Keratinocyte (primary cell): ENCODE data around the gene CCR6. TPM values are rescaled to one million over a fixed set of nuclear protein-coding genes. Genes with fewer than 3 reads are reported as not detected.

ENCODE experiments used
- DNase-seq: peaks from one replicate; pipeline ENCODE4 v3.0.0-alpha.2; 2011; ENCODE audit warnings: low read depth, missing footprints, low spot score
- FAIRE-seq: peaks from 2 replicates; lab custom pipeline; 2011; peaks lifted over from hg19 to GRCh38; lab: Jason Lieb, UNC
- H2AFZ ChIP-seq: 2 replicates; pipeline ENCODE4 v1.6.0; 2012; ENCODE audit warnings: low read length, control low read depth, inconsistent platforms; ENCODE audit not compliant: control insufficient read depth
- H3K27ac ChIP-seq: 2 replicates; pipeline ENCODE4 v1.5.1; 2011; ENCODE audit warnings: low read length; ENCODE audit not compliant: control insufficient read depth, insufficient read depth
- H3K27me3 ChIP-seq: 3 replicates; pipeline ENCODE4 v1.6.0; 2011; ENCODE audit warnings: low read length; ENCODE audit not compliant: control insufficient read depth, insufficient read depth; ENCODE audit errors: extremely low read depth
- H3K36me3 ChIP-seq, 2 experiments: 2 replicates in 1 of 2; 3 replicates in 1 of 2; pipeline ENCODE4 v1.5.1; 2011; ENCODE audit warnings: low read length in 2 of 2, mild to moderate bottlenecking in 1 of 2; ENCODE audit not compliant: control insufficient read depth in 2 of 2, insufficient read depth in 2 of 2; ENCODE audit errors: extremely low read depth in 1 of 2
- H3K4me1 ChIP-seq: 3 replicates; pipeline ENCODE4 v1.5.1; 2011; ENCODE audit warnings: low read length; ENCODE audit not compliant: control insufficient read depth, insufficient read depth; ENCODE audit errors: extremely low read depth
- H3K4me2 ChIP-seq: 3 replicates; pipeline ENCODE4 v1.6.0; 2011; ENCODE audit warnings: low read depth, low read length; ENCODE audit not compliant: control insufficient read depth, insufficient read depth; ENCODE audit errors: extremely low read depth
- H3K4me3 ChIP-seq, 3 experiments: fragments of 200-600 bp in 1 of 3; sonication (generic) in 1 of 3; 2 replicates in 2 of 3; 3 replicates in 1 of 3; pipeline ENCODE4 v1.5.1; 2011 to 2016; ENCODE audit warnings: low read length in 3 of 3, mild to moderate bottlenecking in 3 of 3, control low read depth in 2 of 3, inconsistent platforms in 1 of 3, low read depth in 1 of 3, mixed read lengths in 1 of 3, mixed run types in 1 of 3, moderate library complexity in 1 of 3; ENCODE audit not compliant: control insufficient read depth in 2 of 3, insufficient read depth in 2 of 3; ENCODE audit errors: extremely low read depth in 1 of 3
- H3K79me2 ChIP-seq: 2 replicates; pipeline ENCODE4 v1.6.0; 2012; ENCODE audit warnings: low read length; ENCODE audit not compliant: control insufficient read depth, insufficient read depth
- H3K9ac ChIP-seq: 3 replicates; pipeline ENCODE4 v1.6.0; 2011; ENCODE audit warnings: low read length; ENCODE audit not compliant: control insufficient read depth, insufficient read depth; ENCODE audit errors: extremely low read depth
- H3K9me1 ChIP-seq: 3 replicates; pipeline ENCODE4 v1.6.0; 2011; ENCODE audit warnings: low read length; ENCODE audit not compliant: control insufficient read depth, insufficient read depth; ENCODE audit errors: extremely low read depth
- H3K9me3 ChIP-seq: 2 replicates; pipeline ENCODE4 v1.5.1; 2012; ENCODE audit warnings: low read depth, low read length; ENCODE audit not compliant: control insufficient read depth
- H4K20me1 ChIP-seq: 3 replicates; pipeline ENCODE4 v1.6.0; 2011; ENCODE audit warnings: low read length; ENCODE audit not compliant: control insufficient read depth, insufficient read depth; ENCODE audit errors: extremely low read depth
- CTCF ChIP-seq, 3 experiments: IDR thresholded peaks in 1 of 3; conservative IDR thresholded peaks in 1 of 3; optimal IDR thresholded peaks in 1 of 3; 2 replicates in 2 of 3; 3 replicates in 1 of 3; pipeline versions ENCODE3 to v1.5.1; 2011; ENCODE audit warnings: low read length in 3 of 3, mild to moderate bottlenecking in 3 of 3, moderate library complexity in 2 of 3, control low read depth in 1 of 3, inconsistent platforms in 1 of 3; ENCODE audit not compliant: insufficient read depth in 2 of 3; ENCODE audit errors: extremely low read depth in 1 of 3
- EZH2 ChIP-seq: IDR thresholded peaks from one replicate; pipeline ENCODE4 v1.6.1; 2012; ENCODE audit warnings: inconsistent platforms, mild to moderate bottlenecking, low read length, moderate library complexity
- dilution Hi-C: fragments of 300-500 bp; cut with MboI; formaldehyde crosslinking; loops from one replicate; pipeline ENCODE4 v1.7.0; 2020; ENCODE audit warnings: low sequenced_read_pairs; ENCODE audit not compliant: extremely low pct_ligation_motif_present
- polyA plus RNA-seq, 5 experiments: library from polyadenylated mRNA; depleted of rRNA in 3 of 5; stranded (reverse) in 3 of 5; stranded (forward) in 1 of 5; unstranded in 1 of 5; fragments of >200 nt; gene quantifications; 1 replicate in 1 of 5; 2 replicates in 3 of 5; 3 replicates in 1 of 5; pipeline versions ENCODE4 v1.2.1 to v1.2.3, GENCODE V29; 2011 to 2012; ENCODE audit warnings: missing spikeins in 2 of 5, low read depth in 1 of 5, low replicate concordance in 1 of 5

The CCR6 gene
- polyA plus RNA-seq, 1 donor (not counting 4 experiments of a cell fraction or from before 2014, with no cell fraction given), result not detected

- Histone ChIP-seq H3K4me2 (no peak overlapping the region), H3K79me2 (no peaks in the 10 kb centered on the region)
Observed at GRCh38 chr6:167116838-167117228, 6.1 kb upstream of the CCR6 start.

GRCh38 chr6:167118006-167118405 is 4.9 kb upstream of the CCR6 start:
- Histone ChIP-seq H3K27me3 (peaks cover 16% of the 10 kb centered on the region), H3K9me3 (no peaks in the 10 kb centered on the region), H3K4me3 (no peak overlapping the region), H3K79me2 (no peaks in the 10 kb centered on the region), H2AFZ (no peak overlapping the region), H3K27ac (no peak overlapping the region), H4K20me1 (no peaks in the 10 kb centered on the region), H3K4me1 (no peaks in the 10 kb centered on the region), H3K9ac (no peak overlapping the region), H3K36me3 (no peaks in the 10 kb centered on the region), H3K4me2 (no peak overlapping the region), H3K9me1 (no peaks in the 10 kb centered on the region)
- DNase-seq (no peak), FAIRE-seq (no peak)
- TF ChIP-seq EZH2 (no peak), CTCF (optimal IDR thresholded peaks at IDR 0.05 in 1 of 3, IDR thresholded peaks at IDR 0.05 in 1 of 3, conservative IDR thresholded peaks at IDR 0.05 in 1 of 3; ENCODE audit: extremely low read depth in 1 of 3, insufficient read depth in 2 of 3, low read length in 3 of 3) (no peak)
- dilution Hi-C loops, result no loop called here

More at GRCh38 chr6:167116838-167117228, 6.1 kb upstream of the CCR6 start:
- Histone ChIP-seq H3K9ac (no peak overlapping the region), H3K9me3 (no peaks in the 10 kb centered on the region), H3K9me1 (no peaks in the 10 kb centered on the region), H2AFZ (no peak overlapping the region), H3K27me3 (peaks cover 16% of the 10 kb centered on the region), H3K4me3 (no peak overlapping the region), H3K36me3 (no peaks in the 10 kb centered on the region), H4K20me1 (no peaks in the 10 kb centered on the region), H3K27ac (no peak overlapping the region), H3K4me1 (no peaks in the 10 kb centered on the region)
- TF ChIP-seq CTCF (optimal IDR thresholded peaks at IDR 0.05 in 1 of 3, IDR thresholded peaks at IDR 0.05 in 1 of 3, conservative IDR thresholded peaks at IDR 0.05 in 1 of 3; ENCODE audit: extremely low read depth in 1 of 3, insufficient read depth in 2 of 3, low read length in 3 of 3), result no peak
- no peak for TF ChIP-seq EZH2
- no peak for DNase-seq
- no peak for FAIRE-seq
- dilution Hi-C loops, result no loop called here
